HG02870 (cell line): ENCODE data around the gene SNRPA1.
A peak's percentile ranks its signal among the peaks of the same experiment; 100 is the strongest.

Experiments used
- ATAC-seq: cut with Tn5 transposase; IDR thresholded peaks from one replicate; pipeline ENCODE4 v1.9.1; 2021; ENCODE audit warnings: mild to moderate bottlenecking, moderate library complexity; ENCODE audit not compliant: unreplicated experiment

The SNRPA1 gene

DNA sequence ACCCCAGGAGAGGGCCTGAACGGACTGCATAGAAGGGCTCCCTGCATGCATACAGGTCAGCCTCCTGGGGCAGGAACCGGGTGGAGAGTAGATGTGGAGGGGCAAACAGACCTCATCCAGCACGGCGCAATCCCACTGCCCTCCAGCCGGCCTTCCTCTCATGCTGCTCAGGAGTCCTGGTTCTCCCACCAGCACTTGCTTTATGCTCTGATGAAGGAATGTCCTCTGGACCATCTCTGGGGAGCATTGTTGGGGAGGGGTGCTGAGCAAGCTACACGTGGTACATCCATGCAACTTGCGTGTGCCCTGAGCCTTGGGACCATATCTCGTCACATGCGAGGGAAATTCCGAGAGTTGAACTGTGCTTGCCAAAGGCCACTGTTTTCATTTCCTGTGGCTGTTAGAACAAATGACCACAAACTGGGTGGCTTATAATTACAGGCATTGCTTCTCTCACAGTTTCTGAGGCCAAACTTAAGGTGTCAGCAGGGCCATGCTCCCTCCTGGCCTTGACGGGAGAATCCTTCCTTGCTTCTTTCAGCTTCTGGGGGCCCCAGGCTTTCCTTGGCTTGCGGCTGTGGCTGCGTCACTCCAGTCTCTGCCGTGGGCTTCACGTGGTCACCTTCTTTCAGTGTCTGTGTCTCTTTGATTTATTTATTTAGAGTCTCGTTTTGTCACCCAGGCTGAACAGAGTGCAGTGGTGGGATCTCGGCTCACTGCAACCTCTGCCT lies 30.0 kb downstream of the SNRPA1 start:
- no peak for ATAC-seq

DNA sequence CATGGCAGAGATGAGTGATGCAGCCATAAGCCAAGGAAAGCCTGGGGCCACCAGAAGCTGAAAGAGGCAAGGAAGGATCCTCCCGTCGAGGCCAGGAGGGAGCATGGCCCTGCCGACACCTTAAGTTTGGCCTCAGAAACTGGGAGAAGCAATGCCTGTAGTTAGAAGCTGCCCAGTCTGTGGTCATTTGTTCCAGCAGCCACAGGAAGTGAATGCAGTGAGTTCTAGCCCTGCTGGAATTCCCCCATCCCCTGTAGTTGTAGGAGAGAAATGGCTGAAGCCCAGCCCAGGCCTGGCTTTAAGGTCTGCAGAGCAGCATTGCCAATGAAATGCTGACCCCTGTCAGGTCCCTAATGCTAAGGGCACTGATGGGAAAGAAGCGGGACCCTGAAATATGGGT lies 31.0 kb downstream of the SNRPA1 start:
- no peak for ATAC-seq

DNA sequence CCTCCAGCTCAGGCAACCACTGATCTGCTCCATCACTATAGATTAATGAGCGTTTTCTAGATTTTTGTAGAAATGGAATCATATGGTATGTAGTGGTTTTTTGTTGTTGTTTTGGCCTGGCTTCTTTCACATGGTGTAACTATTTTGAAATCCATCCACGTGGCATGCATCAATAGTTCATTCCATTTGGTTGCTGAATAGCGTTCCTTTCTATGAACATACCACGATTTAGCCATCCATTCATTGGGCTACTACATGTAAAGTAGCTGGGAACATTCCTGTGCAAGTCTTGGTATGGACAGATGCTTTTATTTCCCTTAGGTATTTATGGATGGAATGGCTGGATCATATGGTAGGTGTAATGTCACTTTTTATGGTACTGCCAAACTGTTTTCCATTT lies 32.5 kb downstream of the SNRPA1 start:
- no peak for ATAC-seq

DNA sequence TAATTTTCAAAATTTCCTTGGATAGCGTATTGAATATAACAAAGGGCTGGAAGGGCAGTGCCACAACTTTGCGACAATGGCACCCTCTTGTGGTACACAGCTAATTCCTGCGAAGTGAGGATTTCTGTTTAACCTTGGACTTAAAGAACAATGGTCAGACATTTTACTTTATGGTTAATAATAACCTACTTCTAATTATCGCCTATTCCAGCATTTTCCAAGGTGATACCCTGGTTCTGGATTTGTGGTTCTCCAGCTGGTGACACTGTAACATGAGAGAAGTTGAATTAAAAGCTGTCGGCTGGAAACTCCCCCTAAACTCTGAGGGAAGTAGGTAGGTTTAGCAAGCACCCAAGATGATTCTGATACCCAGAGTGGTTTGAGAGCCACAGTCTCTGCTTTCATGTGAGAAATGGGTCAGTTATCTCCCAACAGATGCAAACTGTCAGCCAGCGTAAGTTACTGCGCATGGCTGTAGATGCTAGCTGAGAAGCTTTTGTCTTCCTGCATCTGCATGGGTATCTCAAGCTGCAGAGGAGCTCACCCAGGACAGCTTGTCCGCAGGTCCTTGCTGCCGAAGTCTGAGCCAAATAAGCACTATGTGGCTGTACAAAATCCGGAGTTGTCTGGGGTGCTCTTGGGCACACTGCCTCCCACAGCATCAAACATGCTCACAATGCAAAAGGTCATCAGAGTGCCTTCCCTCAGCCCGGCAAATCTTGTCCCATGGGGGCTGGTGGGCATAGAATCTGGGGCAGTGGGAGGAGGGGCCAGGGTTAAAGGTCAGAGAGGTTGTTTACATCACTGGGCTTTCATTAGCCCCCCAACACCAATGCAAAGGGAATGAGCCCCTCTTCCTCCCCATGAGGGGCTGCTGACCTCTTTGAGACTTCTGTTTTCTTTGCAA lies 36.6 kb downstream of the SNRPA1 start:
- peak; percentile 64 for ATAC-seq

DNA sequence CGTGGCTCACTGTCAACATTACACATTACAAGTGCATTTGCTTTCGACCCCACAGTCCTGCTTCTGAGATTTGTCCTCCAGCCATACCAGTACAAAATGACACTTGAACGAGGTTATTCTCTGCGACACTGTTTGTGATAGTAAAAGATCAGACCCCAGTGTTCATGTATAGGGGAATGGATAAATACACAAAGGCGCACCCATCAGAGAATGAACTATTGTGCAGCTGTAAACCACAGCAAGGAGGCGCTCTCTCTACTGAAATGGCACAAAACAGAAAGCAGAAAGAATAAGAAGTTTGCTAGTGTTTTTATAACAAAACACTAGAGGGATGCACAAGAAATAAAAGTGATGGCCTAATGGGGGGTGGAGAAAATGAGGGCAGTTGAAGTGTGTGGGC lies 38.3 kb downstream of the SNRPA1 start:
- ATAC-seq: no peak

DNA sequence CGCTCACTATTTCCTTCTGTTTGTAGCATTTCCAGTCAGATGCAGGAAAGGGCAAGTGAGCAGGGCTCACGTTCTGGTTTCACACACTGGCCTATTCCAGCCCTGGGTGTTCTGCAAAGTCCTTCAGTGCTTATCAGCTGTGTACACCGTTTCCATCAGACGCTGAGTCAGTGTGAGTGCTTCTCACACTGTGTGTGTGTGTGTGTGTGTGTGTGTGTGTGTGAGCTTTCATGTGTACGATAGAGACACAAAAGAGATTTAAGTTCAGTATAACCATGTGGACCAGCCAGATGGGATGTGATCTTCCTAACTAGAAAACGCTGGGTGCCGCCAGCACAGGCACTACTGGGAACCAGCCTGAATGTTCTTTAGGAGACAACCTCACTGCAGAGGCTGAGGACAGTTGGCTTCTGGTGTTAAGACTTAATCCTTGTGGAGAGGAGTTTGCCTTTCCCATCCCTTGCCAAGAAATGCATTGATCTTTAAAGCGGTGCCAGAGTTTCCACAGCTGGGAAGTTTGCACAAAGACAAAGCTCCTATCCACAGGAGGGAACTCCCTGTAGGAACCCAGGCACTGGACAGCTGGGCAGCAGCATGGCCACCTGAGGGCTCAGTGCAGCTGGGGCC lies 39.3 kb downstream of the SNRPA1 start:
- ATAC-seq: no peak

DNA sequence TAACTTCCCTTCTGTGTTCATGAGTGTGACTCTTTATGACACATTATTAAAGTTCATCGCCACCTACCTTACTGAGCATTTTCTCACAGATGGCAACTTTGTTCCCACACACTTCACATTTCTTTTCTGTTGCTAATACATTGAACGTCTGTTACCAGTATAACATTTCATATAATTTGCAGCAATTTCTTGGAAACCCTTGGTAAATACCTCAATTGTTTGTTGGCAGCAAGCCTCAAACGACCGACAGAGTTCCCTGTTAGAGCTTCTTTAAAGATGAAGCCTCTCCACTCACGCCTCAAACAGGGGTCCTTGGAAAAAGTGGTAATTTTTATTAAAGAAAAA lies 40.0 kb downstream of the SNRPA1 start:
- no peak for ATAC-seq

DNA sequence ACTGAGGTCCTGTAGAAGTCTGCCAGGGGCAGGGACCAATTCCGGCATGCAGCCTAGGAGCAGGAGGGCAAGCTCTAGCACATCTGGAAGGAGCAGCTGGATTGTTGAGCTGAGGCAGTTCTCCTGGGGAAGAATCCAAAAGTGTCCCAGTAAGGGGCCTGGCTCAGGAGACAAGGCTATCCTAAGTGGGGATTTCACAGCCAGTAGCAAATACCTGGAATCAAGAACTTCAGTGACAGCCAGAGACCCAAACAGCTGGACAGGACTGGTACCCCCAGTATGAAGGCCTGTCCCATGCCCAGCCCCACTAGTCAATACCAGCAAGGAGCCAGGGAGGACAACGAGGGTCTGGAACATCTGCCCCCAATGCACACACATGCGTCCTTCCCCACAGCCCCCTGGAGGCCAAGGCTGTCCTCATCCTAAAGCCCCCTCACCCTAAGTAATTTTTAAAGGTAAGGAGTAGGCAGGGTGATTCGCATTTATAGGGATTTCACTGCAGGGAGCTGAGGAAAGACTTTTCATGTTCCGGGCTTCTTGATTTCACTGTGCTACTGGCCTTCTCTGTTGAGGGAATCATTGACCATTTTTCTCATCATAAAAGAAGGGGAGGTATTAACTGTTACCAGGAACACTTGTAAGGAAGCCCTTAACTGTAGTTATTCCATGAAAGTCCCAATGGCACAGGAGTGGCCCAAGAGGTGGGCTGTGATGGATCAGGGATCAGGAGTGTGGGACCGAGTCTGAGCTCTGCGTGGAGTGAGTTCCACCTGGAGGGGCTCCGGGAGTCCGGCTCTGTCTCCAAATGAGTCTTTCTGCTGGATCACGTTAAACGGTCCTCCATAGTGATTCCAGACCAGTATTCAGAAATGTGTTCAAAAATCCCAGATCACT lies 40.6 kb downstream of the SNRPA1 start:
- no peak for ATAC-seq

DNA sequence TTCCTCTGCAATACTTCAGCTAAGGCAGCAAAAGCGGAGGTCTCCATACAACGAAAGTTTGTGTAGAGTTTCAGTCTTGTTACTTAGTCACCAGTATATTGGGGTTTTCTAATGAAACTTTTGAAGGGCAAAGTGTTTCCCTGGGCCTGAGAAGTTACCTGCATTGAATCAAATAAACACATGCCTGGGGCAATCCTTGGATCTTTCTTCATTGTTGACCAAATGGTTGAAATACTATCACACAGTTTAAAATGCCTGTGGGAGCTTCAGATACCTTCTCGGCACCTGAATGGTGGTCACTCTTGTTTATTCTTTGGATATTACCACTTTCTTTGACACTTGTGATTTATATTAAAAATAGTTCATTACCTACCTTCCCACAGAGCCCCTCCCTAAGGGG lies 42.2 kb downstream of the SNRPA1 start:
- ATAC-seq: no peak

DNA sequence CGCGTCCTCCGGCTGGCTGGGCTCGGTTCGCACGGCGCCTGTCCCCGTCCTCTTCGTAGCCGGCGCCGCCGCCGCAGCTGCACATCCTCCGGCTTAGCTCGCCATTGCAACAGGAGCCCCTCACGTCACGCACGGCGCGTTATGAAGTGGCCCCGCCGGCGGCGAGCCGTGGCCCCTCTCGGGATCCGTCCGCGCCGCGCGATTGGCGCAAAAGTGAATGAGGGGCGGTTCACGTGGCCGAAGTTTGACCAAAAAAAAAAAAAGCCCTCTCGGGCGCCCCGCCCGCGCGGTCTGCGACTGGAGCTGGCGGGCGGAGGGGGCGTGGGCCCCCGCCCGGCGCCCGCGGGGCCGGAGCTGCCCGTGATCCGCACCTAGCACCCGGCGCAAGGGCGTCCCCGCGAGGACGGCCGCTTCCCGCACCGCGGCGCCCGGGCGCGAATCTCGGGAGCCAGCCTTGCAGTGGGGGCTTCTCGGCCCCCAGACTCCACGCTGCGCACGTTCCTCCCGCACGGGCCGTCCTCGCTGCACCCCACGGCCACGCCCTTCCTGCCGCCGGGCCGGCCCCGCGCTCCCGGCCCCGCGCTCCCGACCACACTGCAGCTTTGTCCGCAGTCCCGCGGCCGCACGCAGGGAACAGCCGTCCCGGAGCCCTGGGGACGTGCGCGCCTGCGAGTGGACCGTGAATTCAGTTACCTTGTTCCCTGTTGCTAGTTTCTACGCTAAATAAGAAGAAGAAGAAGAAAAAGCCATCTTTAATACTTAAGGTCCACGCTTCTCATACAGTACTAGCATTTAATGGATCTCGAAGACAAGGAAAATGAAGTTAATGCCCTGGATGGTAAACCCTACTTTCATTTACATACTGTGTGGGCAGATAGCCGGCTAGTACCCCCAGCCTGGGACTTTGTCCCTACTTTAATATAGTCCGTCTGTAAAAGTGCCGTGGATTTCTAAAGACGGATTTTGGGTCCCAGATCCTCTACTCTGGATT lies 42.9 kb downstream of the SNRPA1 start, which contains the start of gene CHSY1:
CHSY1 (minus strand) TSS at position 219 of the 991 bp plus-strand sequence. CDS start 592 bp downstream, outside the sequence.
- peak; percentile 61 for ATAC-seq

DNA sequence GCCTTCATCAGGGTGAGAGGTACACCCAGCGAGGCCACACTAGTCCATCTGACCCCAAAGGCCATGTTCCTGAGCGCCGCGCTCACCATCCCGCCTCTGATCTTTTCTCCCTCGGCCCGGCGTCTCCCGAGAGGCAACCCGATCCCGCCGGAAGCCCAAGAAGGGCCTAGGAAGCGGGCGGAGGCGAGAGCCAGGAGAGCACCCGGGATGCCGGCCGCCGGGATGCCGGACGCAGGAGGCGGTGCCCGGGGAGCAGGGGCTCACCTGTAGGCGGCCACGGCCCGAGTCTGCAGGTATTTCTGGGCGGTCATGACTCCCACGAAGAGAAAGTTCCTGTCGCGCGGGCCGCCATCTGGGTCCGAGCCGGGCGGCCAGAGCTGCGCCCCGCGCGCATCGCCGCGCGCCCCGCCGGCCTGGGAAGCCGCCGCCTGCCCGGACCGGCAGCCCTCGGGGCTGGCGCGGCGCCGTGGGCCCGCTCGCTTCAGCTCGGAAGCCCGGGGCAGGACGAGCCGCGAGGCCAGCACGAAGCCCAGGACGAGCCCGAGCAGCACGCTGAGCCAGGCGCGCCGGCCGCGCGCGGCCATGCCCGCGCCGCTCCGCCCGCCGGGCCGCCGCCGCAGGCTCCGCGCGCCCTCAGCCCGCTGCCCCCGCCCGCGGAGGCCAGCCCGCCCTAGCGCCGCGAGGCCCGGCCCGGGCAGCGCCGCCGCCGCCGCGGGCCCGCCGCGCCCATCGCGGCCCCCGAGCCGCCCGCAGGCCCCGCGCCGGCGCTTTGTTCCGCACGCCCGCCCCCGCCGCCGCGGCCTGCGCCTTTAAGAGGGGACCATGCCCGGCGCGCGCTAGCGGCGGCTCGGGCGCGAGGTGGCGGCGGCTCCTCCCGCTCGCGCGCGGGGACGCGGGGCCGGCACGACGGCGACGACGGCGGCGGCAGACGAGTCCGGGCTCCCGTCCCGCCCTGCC lies 43.9 kb downstream of the SNRPA1 start:
- peak; percentile 29 for ATAC-seq

DNA sequence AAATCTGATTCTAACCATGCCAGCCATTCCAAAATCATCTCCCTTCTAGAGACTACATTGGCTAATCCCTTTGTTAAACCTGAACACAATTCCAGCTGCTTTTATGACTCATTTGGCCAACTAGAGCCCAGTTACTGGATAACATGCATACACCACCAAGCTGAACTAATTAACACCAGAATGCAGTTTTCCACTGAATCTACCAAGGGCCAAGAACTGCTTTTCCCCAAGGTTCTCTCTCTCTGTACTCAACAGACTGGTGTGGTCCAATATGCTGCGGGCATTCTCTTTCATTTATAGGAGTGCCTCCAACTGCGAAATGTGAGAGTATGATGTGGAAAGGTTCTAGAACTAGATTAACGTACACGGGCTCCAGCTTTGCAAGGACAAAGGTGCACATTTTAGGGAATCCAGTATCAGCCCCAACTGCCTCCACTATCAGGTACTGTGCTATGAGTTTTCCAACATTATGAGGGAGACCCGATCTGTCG lies 44.7 kb downstream of the SNRPA1 start:
- ATAC-seq: no peak

DNA sequence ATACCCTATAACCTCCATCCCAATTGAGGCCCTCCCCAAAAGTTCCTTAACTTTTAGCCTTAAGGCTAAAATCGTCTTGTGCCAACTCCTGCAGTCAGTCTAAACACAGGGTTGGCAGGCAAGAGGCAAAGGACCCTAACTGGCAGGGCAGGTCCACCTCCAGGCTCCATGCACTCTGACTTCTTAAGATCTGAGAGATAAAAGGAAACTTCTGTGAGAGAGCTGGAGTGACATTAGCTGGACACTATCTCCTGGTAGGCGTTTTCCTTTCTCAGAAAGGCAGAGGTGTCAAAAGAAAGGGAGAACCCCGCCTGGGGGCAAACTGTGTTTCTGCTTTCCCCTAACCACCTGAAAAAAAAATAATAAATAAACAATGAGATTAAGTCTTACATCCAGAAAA lies 46.8 kb downstream of the SNRPA1 start:
- ATAC-seq: no peak

DNA sequence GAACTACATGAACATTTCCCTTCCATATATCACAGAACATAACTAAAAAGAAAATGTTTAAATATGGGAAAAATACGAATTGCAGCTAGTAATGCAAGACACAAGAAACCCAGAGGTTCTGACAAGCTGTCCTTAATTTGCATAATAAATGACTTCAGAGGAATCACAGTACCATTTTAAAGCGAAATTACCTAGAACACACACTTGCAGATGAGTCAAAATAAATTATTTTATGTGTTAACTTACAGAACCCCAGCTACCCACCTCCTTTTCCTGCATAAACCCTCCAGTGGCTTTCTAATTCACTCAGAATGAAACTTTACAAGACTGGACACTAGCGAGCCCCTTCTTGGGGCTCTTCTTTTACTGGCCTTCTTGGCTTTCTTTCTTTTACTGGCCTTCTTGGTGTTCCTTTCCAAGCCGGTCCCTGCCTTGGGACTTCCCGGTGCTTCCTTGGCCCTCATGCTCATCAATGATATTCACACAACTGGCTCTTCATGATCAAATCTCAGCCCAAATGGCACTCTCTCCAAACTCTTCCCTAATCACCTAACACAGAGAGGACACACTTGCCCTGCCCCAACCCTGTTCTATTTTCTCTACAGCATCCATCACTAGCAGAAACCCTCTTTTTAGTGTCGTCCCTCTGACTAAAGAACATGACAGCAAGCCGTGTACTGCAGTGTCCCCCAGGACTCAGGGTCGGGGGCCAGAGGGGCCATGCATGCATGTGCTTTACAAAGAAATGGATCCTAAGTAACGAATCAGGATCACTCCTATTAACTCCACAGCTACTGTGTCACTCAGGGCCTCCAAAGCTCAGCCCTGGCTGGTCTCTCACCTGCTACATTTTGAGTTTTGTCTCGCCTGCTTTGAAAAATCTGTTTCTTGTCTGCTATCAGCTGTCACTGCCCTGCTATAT lies 48.0 kb downstream of the SNRPA1 start:
- ATAC-seq: no peak

DNA sequence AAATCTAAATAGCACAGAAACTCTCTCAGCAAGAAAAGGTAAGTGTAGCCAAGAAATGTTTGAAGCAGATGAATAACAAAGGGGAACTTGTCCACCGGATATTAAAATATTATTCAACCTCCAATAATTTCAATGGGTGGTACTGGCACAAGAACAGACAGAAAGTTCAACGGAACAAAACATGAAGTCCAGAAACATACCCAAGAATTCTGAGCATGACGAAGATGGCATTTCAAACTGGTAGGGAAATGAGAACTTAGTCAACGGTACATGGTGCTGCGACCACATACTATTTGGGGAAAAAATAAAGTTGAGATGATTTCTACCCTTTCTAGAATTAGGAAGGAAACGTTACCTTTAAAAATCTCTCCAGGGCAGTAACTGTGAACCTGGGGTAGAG lies 48.7 kb downstream of the SNRPA1 start:
- ATAC-seq: no peak

DNA sequence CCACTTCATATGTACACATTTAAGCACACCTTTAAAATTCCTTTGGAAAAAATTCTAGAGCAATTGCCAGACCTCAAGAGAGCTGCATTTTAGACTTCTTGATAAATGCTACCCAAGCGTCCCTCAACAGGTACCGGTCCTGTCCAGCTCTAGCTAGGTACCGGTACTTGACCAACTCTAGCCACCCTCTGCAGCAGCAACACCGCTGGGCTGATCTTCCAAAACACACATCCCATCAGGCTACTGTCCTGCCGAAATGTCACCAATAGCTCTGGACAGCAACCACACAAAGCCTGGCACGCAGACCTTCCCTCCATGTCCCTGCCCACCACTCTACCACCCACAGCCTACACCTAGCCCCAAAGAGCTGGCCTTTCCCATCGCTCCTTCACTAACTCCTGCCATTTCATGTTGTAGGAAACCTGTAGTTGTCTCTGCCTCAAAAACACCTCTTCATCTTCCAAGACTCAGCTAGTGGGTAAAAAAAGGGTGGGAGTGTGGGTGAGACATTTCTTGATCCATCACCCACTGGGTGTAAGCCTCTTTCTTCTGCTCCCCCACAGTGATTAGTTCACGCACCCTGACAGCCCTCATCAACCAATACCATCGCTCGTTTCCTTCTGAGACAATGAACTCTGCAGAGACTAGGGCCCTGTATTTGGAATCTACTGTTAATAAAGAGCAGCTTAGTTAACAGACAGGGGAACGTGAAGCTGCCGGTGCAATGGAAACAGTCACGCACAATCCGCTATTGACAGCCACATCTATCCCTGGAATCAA lies 50.0 kb downstream of the SNRPA1 start:
- no peak for ATAC-seq
